ENCODE data around the gene C20orf204.

Gene C20orf204

GRCh38 chr20:64072498-64073063, 36.6 kb downstream of the C20orf204 start:
- DNase-seq: no peak

- no peak for DNase-seq
Observed at GRCh38 chr20:64073476-64074183, 37.6 kb downstream of the C20orf204 start.

DNA sequence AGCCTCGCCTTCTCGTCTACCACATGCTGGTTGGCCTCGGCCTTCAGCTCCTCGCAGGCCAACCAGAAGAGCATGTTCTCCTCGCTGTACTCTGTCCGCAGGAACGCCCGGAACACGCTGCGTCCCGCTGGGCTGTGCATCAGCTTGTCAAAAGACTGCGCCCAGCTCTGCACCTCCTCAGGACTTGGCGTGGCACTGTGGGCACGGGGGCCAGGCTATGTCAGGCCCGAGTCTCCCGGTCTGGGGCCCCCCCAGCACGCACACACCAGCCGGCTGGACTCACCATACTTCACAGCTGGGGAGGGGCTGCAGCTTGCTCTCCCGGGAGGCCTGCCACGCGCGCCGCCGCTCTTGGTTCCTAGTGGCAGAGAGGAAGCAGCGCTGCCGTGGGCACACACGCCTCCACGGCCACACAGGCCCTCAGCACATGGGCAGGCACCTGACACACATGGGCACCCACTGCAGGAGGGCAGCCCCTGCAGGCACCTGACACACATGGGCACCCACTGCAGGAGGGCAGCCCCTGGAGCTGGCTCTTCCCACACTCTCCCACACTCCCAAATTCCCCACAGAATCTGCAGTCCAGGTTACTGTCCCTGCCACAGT, 38.3 kb downstream of the C20orf204 start:
- DNase-seq: no peak

DNA sequence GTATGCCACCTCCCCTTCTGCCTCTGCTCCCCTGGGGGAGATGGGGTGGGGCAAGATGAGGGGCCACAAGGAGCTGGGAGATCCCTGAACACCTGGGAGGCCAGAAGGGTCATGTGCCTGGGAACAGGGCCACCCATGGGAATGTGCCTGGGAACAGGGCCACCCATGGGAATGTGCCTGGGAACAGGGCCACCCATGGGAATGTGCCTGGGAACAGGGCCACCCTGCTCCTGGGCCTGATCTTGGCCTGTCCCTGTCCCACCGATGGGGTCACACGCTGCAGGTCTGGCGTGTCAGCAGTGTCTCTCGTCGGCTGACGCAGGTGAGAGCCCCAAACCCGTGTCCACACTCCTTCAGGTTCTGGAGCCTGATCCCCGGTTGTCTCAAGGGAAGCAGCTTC, 39.0 kb downstream of the C20orf204 start:
- no peak for DNase-seq

- no peak for DNase-seq
Observed at GRCh38 chr20:64075556-64075955, 39.6 kb downstream of the C20orf204 start.

DNA sequence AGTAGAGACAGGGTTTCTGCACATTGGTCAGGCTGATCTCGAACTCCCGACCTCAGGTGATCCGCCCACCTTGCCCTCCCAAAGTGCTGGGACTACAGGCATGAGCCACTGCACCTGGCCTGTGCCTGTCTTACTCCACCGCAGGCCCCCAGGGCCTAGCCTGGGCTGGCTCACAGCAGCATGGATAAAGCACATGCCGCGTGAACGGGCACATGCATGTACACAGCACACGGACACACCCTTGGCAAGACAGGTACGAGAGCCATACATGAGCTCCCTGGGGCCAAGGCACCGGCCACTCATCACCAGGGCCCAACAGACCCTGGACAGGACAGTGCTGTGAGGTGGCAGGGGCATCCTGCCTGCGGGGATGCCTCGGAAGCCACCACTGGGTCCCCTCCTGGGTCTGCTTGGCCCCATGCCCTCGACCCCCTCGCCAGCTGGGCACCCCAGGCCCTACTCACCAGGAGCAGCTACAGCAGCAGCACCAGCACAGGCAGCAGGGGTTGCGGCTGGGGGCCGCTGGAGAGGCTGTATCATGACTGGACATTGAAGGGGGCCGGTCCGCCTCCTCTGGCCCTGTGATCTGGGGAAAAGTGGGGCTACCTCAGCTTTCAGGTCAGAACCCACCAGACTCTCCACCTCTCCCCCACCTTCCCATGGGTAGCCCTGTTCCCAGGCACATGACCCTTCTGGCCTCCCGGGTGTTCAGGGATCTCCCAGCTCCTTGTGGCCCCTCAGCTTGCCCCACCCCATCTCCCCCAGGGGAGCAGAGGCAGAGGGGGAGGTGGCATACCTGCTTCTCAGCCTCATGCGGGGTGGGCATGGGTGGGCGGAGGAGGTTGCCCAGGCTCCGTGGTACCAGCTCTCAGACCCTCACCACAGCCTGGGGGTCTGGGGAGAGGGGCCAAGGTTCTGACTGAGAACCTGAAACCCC, 40.3 kb downstream of the C20orf204 start:
- no peak for DNase-seq

GRCh38 chr20:64077094-64077493, 41.1 kb downstream of the C20orf204 start:
- no peak for DNase-seq

GRCh38 chr20:64077541-64077875, 41.5 kb downstream of the C20orf204 start:
- no peak for DNase-seq

DNA sequence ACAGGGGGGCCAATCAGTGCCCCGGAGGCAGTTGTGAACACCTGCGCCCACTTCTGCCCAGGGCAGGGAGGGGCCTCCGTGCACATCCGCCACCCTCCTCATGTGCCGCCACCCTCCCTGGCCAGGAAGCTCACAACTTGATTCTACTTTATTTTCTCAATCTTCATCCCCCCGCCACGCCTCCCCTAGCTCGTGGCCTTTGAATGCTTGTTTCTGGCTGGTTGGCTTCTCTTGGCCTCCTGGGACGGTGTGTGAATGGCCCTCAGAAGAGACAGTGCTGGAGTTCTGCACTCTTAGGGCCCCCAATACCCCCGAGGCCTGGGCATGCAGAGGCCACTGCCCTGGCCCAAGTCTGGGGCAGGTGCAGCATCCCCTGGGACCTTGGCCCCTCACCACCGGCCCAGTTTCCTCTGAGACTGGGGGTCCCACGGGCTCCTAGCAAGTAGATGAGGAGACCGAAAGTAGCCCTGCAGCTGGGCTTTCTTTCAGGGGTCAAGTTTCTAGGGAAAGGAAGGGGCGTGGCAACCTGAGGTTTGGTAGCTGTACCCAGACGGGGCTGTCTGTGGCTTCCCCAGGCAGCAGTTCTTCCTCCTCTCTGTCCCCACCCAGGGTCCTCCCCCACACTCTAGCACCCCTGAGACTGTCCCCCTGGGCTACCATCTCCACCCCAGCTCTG, 42.0 kb downstream of the C20orf204 start:
- DNase-seq: no peak

DNA sequence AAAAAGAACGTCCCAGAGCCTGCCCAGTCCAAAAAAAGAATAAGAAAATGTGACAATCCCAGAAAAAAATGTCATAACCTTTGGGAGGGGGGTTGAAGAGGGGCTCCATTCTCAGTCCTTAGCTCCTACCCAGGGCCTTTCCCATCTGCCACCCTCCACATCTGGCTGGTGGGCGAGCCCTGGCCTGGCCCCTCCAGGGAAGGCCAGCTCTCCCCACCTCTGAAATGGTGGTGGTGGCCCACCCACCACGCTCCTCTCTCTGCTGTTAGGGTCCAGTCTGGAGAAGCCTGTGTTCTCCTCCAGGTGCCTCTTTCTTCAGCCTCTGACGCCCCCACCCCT, 42.9 kb downstream of the C20orf204 start:
- no peak for DNase-seq

DNA sequence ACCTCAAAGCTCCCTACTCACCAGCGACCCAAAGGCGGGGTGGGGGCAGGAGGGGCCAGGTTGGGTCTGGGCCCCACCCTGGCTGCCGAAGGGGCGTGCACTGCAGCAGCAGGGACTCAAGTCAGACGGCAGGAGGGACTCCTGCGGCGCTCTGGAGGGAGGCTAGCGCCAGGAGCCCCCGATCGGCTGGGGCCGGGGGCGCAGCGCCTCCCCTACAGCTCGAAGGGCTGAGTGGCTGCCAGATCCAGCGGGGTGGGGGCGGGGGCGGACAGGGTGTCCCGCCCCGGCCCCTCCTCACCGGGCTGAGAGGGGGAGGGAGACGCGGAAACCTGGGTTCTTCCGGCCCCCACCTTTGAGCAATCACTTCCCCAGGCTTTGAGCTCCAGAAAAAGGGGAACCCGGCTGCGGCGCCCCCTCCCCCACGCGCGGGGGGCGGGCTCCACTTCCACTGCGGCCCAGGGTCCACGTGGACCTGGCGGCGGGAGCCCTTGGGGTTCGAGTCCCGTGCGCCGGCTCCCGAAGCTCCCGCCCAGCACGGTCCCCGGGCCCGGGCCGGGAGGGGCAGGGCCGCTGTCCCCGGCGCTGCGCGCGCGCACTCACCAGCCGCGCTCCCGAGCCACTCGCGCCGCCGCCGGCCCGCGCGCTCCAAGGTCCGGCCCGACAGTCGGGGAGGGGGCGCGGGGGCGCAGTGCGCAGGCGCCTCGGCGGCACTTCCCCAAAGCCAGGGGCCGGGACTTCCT, 43.5 kb downstream of the C20orf204 start, which contains the start of gene RGS19:
Gene RGS19, minus strand, starts transcription at position 246 of the 740 bp plus-strand sequence. CDS start 2,632 bp downstream, outside the sequence.
- no peak for DNase-seq

- DNase-seq: no peak
Observed at GRCh38 chr20:64080013-64080812, 44.2 kb downstream of the C20orf204 start, which contains the start of gene OPRL1. OPRL1 (plus strand) TSS chr20:64080082; CDS start chr20:64092721, 12,639 bp downstream.

DNA sequence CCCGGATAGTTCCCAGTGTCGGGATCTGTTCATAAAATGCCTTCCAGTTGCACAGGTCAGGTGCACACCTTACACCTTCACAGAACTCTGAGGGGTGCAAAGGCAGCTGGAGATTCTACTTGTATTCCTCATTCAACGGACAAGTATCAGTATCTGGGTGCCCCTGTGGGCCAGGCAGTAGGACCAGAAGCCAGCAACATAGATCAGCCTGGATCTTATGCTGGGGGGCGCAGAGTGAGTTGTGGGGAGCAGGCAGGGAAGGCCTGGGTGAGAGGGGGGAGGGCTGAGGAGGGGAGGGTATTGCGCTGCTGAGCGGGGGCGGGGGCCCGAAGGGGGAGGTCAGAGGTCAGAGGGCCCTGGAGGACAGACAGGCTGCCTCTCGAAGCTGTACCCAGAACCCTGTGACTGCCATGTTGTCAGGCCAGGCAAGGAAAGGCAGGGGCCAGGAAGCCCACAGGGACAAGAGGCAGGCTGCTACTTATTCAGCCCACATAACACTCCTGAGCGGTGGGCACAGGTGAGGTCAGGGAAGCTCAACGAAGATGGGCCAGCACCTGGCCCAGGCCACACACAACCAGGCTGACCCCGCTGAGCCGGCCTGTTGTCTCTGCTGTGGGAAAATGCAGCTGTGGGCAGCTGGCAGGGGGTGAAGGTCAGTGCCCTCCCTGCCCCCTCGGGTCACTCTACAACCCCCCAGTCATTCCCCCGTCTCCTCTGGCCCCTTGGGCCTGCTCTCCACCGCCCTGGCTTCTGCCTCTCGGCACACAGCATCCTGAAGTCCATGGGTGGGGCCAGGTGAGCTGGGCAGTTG, 45.0 kb downstream of the C20orf204 start:
- DNase-seq: no peak

DNA sequence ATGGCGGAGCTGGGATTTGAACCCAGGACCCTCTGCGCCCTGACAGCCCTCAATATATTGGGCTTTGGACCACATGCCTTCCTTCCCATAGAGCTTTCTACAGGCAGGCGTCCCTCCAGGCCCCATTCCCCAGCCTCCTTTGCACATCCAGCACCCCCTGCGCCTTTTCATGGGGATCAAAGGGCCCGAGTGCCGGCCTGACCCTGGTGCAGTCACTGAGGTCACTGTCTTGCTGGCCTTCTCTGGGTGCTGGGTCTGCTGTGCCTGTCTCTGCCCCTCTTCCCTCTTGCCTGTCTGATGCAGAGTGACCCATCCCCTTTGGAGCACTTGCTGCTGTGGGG, 45.6 kb downstream of the C20orf204 start:
- no peak for DNase-seq

GRCh38 chr20:64082126-64082731, 46.2 kb downstream of the C20orf204 start:
- DNase-seq: no peak

- DNase-seq: no peak
Observed at GRCh38 chr20:64082820-64083377, 46.9 kb downstream of the C20orf204 start.

GRCh38 chr20:64083378-64083803, 47.4 kb downstream of the C20orf204 start:
- DNase-seq: peak in 1 of 2 experiments; percentile 29

GRCh38 chr20:64083804-64084684, 48.1 kb downstream of the C20orf204 start, which contains the start of gene LKAAEAR1:
LKAAEAR1 (minus strand) TSS chr20:64084398; CDS start chr20:64084219, 179 bp downstream.
- no peak for DNase-seq

All from cerebellar nuclear complex (tissue), 1 donor.